Prostate gland (tissue), 2 donors: ENCODE data around the gene RETREG1.

ENCODE experiments used
- CTCF ChIP-seq, 4 experiments: fragments of 200-600 bp in 2 of 4; fragments of 450-650 bp in 2 of 4; sonication (generic) in 2 of 4; IDR thresholded peaks; 1 replicate in 3 of 4; 2 replicates in 1 of 4; pipeline ENCODE4 v1.5.1; 2016 to 2019; ENCODE audit warnings: antibody characterized with exemption in 4 of 4, mild to moderate bottlenecking in 2 of 4, moderate library complexity in 2 of 4
- POLR2AphosphoS5 ChIP-seq: sonication (generic); formaldehyde crosslinking; IDR thresholded peaks from one replicate; pipeline ENCODE4 v1.6.1; 2017; ENCODE audit warnings: antibody characterized with exemption

- TF ChIP-seq CTCF (IDR thresholded peaks at IDR 0.05) (no peak), POLR2AphosphoS5 (no peak)
Observed at GRCh38 chr5:16504571-16504970, 112.2 kb downstream of the RETREG1 start.
